A204.1 (cell line): ENCODE data around the gene TCF3.
"Not testable (repeated sequence)": the region's sequence is repeated elsewhere in the genome, so short reads cannot be mapped to it uniquely, and the experiment has no call there.

Source experiments
- FAIRE-seq: peaks from 2 replicates; lab custom pipeline; 2012; peaks lifted over from hg19 to GRCh38; lab: Jason Lieb, UNC

The TCF3 gene

DNA sequence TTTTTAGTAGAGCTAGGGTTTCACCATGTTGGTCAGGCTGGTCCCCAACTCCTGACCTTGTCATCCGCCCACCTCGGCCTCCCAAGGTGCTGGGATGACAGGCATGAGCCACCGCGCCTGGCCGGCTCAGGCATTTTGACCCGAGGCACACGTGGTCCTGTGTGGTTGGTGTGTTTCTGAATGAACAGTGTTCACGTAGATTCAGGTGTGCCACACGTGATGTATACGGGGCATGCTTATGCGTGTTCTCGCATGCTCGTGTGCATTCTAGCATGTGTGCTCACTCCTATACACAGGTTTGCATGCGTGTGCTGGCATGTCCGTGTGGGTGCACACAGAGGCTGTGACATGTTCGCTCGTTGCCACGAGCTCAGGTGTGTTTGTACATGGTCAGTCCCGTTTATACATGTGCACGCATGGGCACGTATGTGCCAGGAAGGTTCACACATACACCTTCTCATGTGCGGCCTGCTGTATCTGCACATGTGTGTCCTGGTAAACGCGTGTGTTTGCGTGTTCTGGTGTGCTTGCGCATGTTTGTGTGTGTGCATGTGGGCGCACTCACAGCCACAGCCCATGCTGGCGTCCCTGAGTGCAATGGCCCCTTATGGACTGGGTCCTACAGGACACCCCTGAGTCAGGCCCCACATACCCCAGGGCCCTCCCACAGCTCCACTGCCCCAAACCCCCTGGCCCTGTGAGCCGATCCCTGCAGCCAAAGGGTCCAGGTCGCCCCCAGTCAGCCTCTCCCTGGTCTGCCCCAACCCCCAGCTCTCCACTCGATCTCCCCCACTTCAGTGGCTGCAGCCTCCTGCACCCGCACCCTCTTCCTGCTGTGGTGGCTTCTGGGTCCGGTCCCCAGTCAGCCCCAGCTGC lies 20.6 kb upstream of the TCF3 start:
- no peak for FAIRE-seq

DNA sequence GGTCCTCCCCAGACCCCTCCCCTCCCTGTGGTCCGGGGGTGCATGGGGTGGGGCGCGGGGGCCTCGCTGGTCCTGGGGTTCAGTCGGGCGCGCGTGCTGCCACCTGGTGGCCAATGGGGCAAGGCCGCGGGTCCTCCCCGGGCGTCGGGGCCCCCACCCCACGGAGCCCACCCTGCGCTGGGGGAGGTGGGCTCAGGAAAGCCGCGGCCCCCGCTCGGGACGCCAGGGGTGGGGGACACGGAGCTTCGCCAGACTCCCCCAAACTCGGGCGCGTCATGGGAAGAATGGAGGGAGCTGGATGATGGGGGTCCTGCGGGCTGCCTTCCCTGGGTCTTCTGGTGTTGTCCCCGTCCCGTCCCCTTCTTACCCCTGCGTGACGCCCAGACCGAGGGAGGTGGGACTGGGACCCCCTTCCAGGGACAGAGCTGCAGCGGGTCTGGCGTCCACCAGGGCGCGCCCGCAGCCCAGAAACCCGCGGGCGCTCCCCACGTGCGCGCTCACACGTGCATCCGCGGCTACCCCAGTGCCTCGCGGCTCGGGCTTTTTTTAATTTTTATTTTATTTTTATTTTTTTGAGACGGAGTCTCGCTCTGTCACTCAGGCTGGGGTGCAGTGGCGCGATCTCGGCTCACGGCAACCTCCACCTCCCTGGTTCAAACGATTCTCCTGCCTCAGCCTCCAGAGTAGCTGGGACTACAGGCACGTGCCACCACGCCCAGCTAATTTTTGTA lies 19.8 kb upstream of the TCF3 start:
- no peak for FAIRE-seq

DNA sequence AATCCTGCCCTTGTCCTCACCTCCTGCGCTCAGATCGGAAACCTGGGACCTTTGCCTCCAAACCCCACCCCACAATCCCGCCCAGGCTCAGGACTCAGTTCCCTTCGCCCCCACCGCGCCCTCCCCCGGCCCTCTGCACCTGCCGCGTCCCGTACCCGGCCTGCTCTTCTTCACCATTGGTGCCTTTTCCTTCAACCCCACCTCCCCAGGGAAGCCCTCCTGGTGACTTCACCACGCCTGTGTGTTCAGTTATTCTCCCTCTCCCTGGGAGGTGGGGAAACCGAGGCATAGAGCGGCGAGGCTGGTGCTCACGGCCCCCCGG lies 19.3 kb upstream of the TCF3 start:
- FAIRE-seq = no peak

DNA sequence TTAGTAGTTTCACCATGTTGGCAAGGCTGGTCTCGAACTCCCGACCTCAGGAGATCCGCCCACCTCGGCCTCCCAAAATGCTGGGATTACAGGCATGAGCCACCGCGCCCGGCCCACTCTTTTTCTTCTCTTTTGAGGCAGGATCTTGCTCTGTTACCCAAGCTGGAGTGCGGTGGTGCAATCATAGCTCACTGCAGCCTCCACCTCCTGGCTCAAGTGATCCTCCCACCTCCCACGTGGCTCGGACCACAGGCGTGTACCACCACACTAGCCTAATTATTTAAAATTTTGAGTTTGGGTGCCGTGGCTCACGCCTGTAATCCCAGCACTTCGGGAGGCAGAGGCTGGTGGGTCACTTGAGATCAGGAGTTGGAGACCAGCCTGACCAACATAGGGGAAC lies 18.3 kb upstream of the TCF3 start:
- FAIRE-seq = not testable (repeated sequence)

DNA sequence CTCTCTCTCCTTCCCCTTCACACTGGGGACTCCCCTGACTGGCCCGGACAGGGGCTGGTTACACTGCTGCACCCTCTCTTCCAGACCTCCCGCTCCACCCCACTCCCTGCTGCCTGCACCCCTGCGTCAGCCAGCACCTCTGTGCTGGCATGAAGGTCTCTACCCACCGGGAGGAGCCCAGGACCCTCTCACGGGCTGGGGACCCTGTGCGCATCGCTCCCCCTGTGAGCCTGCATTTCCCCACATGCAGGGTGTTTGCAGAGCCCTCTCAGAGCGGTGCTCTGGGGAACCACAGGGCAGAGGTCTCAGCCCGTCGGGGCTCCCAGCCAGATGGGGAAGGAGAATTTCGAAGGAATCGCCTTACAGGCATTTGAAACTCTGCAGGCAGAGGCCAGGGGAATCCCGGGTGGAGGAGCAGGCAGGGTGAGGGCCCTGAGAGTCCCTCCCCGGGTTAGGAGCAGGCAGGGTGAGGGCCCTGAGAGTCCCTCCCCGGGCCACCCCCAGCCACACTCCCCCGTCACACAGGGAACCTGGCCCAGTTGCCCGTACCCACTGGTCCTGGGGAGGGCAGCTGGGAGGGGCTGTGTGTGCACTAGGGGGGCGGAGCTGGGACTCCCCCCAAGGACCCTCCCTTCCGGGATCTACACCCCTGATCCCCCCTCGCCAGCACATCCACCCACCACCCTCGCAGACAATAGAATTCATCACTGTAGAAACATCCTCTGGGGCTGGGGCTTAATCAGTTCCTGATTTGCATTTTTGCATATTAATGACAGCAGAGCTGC lies 16.3 kb upstream of the TCF3 start:
- no peak for FAIRE-seq

DNA sequence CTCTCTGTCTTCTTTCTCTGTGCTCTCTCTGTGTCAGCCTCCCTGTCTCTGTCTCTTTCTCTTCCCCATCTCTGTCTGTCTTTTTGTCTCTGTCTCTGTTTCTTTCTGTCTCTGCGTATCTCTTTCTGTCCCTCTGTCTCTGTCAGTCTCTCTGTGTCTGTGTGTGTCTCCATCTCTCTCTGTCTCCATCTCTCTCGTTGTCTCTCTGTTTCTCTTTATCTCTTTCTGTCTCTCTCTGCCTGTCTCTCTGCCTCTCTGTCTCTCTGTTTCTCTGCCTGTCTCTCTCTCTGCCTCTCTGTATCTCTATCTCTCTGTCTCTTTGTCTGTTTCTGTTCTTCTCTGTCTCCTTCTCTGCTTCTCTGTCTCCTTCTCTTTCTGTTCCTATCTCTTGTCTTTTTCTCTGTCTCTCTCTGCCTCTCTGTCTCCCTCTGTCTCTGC lies 15.7 kb upstream of the TCF3 start:
- FAIRE-seq = no peak

DNA sequence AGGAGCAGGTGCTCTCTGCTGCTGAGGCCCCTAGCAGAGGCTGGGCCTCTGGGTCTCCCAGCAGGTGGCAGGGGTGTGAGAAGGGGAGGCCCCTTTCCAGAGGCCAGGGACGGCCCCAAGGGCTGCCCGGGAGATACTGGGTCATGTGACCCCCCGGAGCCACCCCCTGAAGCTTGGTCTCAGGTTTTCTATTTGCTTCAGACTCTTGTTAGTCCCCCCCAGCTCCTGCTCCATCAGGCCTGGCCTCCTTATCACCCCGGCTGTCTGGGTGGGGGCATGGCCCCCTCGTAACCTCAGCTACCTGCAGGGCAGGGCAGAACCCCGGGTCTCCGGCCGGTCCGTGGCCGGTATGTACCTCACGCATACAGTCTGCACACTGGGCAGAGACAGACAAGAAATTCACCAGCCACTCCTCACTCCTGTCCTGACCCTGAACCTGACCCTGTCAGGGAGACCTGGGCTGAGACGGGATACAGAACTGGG lies 13.2 kb upstream of the TCF3 start:
- FAIRE-seq = no peak

DNA sequence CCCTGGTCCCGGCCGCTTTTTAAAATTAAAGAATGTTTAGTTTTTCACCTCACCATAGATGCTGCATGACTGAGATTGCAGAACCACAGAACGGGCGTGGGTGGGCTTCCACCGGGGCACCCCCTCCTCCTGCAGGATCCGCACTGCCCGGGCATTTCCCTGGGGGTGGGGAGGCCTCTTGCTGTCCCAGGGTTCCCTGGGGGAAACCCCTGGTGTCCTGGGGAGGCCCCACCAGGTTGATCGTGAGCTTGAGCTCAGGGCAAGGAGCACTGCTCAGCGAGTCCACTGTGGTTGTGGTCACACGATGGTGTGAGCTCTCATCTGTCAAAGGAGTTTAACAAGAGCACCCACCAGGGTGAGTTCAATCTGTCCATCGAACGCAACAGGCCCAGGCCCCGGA lies 11.4 kb upstream of the TCF3 start:
- FAIRE-seq = no peak

DNA sequence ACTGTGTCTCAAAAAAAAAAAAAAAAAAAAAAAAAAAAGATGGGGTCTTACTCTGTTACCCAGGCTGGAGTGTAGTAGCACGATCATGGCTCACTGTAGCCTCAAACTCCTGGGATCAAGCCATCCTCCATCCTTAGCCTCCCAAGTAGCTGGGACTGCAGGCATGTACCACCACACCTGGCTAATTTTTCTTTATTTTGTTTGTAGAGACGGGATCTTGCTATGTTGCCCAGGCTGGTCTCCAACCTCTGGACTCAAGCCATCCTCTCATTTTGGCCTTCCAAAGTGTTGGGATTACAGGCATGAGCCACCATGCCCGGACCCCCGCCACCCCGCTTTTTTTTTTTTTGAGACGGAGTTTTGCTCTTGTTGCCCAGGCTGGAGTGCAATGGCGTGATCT lies 10.8 kb upstream of the TCF3 start:
- not testable (repeated sequence) for FAIRE-seq

DNA sequence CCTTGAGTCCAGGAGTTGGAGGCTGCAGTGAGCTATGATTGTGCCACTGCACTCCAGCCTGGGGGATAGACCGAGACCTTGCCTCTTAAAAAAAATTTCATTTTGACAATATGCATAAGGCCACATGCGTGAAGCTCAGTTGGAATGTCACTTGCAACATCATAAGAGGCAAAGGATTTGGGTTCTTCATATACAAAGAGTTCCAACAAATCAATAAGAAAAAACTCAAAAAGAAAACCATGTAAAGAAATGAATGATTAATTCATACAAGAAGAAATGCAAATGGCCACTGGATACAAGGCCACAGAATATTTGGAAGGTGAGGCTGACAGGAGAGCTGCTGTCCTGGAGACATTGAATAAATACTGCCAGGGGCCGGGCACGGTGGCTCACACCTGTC lies 9.6 kb upstream of the TCF3 start:
- no peak for FAIRE-seq

DNA sequence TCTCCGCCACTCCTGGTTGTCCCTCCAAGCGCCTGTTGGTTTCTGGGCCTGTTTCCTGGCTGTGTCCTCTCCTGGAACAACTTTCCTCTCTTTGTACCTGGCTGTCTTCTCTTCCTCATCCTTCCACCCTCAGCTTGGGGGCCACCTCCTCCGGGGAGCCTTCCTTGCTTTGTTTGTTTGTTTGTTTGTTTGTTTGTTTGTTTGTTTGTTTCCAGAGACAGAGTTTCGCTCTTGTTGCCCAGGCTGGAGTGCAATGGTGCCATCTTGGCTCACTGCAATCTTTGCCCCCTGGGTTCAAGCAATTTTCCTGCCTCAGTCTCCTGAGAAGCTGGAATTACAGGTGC lies 6.6 kb upstream of the TCF3 start:
- FAIRE-seq = no peak

DNA sequence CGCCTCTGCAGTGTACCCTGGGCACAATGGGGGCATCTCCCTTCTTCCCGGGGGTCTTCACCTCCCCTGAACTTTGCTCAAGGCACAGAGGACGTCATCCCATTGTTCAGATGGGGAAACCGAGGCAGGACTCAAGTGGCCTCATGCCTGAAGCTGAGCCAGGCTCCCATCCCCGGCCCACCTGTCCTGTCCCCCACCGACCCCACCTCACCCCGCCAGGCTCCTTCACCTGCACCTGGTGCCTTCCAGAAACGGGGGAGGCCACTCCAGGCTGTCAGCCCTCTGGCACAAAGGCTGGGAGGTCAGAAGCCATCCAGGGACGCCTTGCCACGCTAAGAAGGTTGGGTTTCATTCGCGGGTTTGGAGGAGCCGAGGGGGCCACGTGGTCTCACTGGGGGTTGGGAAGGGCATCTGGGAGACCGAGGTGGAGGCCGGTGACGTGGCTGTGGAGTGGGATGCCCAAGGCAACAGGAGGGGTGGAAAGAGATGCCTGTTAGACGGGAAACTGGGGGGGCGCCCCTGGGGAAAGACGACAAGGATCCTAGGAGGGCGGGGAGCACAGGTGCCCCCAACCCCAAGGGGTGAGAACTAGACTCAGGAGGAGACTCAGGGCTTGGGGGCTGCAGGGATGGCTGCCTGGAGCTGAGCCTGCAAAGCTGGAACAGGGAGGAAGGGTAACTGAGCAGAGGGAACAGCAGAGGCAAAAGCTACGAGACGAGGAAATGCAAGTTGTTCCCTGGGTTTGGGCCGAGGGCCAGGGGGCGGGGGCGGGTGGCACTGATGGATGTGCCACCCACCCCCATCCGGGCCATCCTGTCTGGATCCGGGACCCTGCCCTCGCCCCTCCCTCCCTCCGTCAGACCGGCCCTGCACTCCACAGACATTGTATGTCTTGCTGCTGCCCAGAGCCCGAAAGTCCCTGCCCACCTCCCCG lies 6.0 kb upstream of the TCF3 start:
- no peak for FAIRE-seq

DNA sequence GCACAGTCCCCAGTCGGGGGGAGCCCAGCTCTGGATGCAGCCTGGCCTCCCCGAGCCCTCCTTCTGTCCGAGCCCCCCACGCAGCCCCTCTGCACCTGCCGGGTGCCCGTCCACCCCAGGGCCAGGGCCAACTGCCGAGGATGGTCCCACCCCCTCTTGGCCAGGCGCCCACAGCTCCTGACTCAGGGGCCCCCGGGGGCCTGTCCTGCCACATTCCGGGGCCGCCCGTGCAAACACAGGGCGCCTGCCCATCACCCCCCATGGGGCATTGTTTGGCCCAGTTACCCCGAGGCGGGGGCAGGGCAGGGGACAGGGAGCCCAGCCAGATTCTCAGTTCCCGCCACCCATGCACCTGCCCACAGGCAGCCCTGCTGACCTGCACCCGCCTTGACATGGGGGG lies 5.3 kb upstream of the TCF3 start:
- FAIRE-seq = no peak

DNA sequence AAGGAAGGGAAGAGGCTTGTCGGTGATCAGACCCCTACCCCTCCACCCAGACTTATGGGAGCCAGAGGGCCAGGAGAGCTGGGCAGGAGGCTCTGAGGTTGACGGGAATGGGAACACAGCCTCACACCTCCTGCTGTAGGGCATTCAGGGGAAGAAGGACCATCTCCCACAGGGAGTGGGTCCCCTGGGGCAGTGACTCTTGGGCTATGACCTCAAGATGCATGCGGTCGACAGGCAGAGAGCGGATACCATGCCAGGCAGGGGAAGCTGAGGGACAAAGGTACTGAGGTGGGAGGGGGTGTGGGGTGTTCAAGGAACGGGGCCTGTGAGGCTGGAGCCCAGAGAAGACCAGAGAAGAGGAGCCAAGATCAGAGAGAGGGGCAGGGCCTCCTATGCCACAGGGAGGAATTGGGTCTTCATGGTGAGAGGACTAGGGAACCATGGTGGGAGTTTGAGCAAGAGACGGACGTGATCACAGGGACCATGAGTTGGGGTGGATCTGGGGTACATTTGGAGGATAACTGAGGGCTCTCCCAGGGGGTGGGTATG lies 4.6 kb upstream of the TCF3 start:
- FAIRE-seq = no peak

DNA sequence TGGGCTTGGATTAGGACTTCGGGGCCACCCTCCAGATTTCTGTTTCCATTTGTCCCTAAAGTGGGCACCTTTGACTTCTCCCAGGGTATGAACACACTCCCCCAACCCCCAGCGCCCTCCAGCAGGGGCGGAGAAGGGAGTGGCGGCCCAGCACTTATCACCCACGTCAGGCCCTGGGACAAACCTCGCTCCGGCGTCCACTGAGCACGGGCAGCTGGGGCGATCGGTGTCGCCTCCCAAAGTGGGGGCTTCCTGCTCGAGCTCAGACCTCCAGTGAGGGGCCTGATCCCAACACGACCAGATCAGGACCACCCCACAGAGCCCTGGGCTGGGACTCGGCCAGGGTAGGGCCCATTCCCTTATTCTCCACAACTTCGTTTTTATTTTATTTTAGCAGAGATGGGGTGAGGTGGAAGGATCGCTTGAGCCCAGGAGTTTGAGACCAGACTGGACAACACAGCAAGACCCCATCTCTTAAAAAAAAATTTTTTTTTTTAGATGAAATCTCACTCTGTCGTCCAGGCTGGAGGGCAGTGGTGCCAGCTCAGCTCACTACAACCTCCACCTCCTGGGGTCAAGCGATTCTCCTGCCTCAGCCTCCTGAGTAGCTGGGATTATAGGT lies 3.7 kb upstream of the TCF3 start:
- FAIRE-seq = no peak

DNA sequence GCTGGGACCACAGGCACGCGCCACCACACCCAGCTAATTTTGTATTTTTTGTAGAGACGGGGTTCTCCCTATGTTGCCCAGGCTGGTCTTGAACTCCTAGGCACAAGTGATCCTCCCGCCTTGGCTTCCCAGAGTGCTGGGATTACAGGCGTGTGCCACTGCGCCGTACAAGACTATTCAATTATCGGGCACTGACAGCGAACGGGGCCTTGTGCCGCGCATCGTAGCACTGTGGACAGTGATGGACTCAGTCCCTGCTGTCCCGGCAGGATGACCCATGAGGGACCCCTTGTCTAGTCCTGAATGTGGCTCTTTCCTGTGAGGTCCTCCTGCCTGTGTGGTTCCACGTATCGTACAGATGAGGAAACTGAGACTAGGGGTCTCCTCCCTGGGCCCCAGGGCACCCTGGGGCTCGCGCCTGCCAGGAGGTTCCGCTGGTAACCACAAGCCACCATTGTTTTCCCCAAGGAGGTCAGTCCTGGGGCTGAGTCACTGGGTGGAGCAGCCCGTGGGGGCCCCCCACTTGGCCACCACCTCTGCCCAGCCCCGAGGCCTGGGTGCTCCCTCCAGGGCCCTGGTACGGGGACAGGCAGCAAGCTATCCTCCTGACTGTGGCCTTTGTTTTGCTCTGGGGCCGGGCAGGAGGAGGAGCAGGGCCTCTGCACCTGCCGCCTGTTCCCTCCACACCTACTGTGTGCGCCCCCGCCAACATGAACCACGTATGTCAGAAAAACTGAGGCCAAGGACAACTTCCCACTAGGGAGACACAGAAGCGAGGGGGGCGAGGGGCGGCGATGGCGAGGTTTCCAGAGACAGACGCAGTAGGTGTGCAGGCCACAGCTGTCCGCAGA lies 2.9 kb upstream of the TCF3 start:
- FAIRE-seq = no peak

DNA sequence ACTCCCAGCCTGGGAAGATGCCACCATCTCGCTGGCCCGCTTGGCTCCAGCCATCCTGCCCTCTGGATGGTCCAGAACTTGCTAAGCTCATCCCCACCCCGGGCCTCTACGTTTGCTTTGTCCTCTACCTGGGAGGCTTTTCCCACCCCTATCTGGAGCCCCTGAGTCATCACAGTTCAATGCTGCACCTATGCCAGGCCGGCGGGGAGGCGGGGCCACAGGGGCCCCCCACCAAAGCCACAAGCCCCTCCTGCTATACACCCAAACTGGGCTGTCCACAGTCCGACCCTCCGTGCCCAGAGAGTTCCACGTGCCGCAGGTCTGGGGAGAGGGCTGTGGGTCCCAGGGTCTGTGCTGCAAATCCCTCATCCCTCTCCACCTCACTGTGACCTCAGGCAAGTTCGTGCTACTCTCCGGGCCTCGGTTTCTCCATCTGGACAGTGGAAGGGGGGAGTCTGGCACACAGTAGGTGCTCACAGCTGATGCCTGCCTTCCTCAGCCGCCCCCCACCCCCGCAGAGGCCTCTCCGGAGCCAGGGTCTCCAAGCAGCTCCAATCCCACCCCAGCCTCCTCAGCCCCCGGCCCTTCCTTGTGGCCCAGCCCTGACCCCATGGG lies 1.9 kb upstream of the TCF3 start:
- FAIRE-seq = no peak

DNA sequence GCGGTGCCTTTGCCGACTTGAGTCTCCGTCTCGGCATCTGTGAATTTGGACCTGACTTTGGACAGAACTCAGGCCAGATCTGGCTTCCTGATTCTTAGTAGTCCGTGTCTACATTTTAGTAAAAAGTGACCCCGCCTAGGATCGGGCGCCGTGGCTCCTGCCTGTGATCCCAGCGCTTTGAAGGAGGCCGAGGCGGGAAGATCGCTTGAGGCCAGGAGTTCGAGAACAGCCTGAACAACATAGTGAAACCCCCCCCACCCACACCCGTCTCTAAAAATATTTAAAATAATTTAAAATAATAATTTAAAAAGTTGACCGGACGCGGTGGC lies 849 bp upstream of the TCF3 start:
- FAIRE-seq = no peak

DNA sequence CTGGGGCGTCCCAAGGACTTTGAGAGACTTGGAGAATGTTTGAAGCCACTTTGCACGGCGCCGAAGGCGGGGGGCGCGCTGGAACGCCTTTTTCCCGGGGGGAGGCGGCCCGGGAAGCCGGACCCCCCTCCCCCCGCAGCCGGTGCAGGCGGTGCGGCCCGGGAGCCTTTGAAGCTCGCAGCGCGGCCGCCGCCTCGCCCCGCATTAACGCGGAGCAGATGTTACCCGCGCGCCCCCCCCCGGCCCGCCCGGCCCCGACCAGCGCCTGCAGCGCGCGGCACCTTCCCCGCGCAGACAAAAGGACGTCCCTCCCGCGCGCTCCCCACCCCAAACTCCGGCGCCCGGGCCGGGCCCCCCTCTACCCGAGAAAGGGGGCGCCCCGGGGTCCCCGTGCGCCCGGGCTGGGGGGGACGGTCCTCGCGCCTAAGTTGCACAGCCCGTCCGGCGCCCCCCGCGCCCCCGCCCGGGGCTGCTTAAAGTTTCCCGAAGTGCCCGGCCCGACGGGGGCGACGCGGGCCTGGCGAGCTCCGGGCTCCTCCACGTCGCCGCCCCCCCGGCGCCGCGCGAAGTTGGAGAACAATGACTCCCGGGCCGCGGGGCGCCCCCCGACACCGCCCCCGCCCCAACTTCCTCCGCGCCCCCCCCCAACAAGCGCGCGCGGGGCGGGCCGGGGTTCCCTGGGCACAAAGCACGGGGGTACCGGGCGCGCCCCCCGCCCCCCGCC lies 685 bp downstream of the TCF3 start:
- no peak for FAIRE-seq
